IMR-90 (cell line): ENCODE results near the gene DDN. TPM values are rescaled to one million over a fixed set of nuclear protein-coding genes. Genes with fewer than 3 reads are reported as not detected.

Source experiments
- ATAC-seq: fragments of 200-7000 bp; cut with Tn5 transposase; 2 replicates; pipeline ENCODE4 v1.9.1; 2020; ENCODE audit warnings: low read depth, mild to moderate bottlenecking, moderate library complexity
- BruUV-seq: library from RNA; stranded (reverse); fragments of 400-500 nt; replicated peaks from 2 replicates; lab custom pipeline; 2021; lab: Mats Ljungman, UMichigan
- CTCF ChIA-PET: fragments of 300-600 bp; formaldehyde crosslinking; extraction: SDS; loops from one replicate; lab custom pipeline; 2021; ENCODE audit warnings: antibody characterized with exemption; lab: Yijun Ruan, JAX
- POLR2A ChIA-PET: fragments of 300-600 bp; sonication (Branson Sonifier 250); formaldehyde crosslinking; loops from one replicate; lab custom pipeline; 2022; ENCODE audit warnings: antibody characterized with exemption; ENCODE audit not compliant: unreplicated experiment; lab: Charles Lee
- DNase-seq: peaks from one replicate; pipeline ENCODE4 v3.0.0; 2013
- H2AFZ ChIP-seq: replicated peaks from 2 replicates; pipeline ENCODE3; 2013; ENCODE audit warnings: low read length, mild to moderate bottlenecking; ENCODE audit not compliant: poor library complexity
- H2AK5ac ChIP-seq: 2 replicates; pipeline ENCODE4 v1.6.1; 2013; ENCODE audit warnings: low read depth, low read length, inconsistent platforms
- H2AK9ac ChIP-seq: replicated peaks from 2 replicates; pipeline ENCODE3; 2013; ENCODE audit warnings: mild to moderate bottlenecking, low read depth, low read length, moderate library complexity; ENCODE audit not compliant: poor library complexity
- H2BK120ac ChIP-seq: 2 replicates; pipeline ENCODE4 v1.6.1; 2013; ENCODE audit warnings: low read depth, low read length, inconsistent platforms
- H2BK15ac ChIP-seq: 3 replicates; pipeline ENCODE4 v1.6.1; 2013; ENCODE audit warnings: low read depth, low read length, inconsistent platforms
- H2BK20ac ChIP-seq: 2 replicates; pipeline ENCODE4 v1.6.1; 2013; ENCODE audit warnings: low read depth, mild to moderate bottlenecking, inconsistent platforms, low read length, moderate library complexity
- H2BK5ac ChIP-seq: 2 replicates; pipeline ENCODE4 v1.6.1; 2013; ENCODE audit warnings: mild to moderate bottlenecking, low read depth, low read length, inconsistent platforms; ENCODE audit not compliant: poor library complexity, severe bottlenecking
- H3K14ac ChIP-seq: replicated peaks from 2 replicates; pipeline ENCODE4 v1.6.1; 2013; ENCODE audit warnings: low read depth, low read length, inconsistent platforms
- H3K18ac ChIP-seq: 2 replicates; pipeline ENCODE4 v1.6.1; 2013; ENCODE audit warnings: low read depth, low read length, control low read depth
- H3K23ac ChIP-seq: 2 replicates; pipeline ENCODE4 v1.6.1; 2013; ENCODE audit warnings: low read depth, low read length, inconsistent platforms
- H3K27ac ChIP-seq: 2 replicates; pipeline ENCODE4 v1.5.1; 2013; ENCODE audit warnings: mild to moderate bottlenecking, control low read depth, low read length; ENCODE audit not compliant: insufficient read depth
- H3K27me3 ChIP-seq: 2 replicates; pipeline ENCODE4 v1.6.1; 2013; ENCODE audit warnings: low read length; ENCODE audit not compliant: control insufficient read depth, insufficient read depth
- H3K36me3 ChIP-seq: 2 replicates; pipeline ENCODE4 v1.6.1; 2013; ENCODE audit warnings: low read length, mixed read lengths; ENCODE audit not compliant: control insufficient read depth, insufficient read depth
- H3K4ac ChIP-seq: 2 replicates; pipeline ENCODE4 v1.6.1; 2013; ENCODE audit warnings: low read depth, low read length, inconsistent platforms
- H3K4me1 ChIP-seq: 2 replicates; pipeline ENCODE4 v1.6.1; 2013; ENCODE audit warnings: low read length, mixed read lengths; ENCODE audit not compliant: control insufficient read depth, insufficient read depth
- H3K4me2 ChIP-seq: 2 replicates; pipeline ENCODE4 v1.6.1; 2013; ENCODE audit warnings: low read depth, mild to moderate bottlenecking, control low read depth, low read length, moderate library complexity
- H3K4me3 ChIP-seq: 2 replicates; pipeline ENCODE4 v1.5.1; 2013; ENCODE audit warnings: low read depth, mild to moderate bottlenecking, control low read depth, low read length, moderate library complexity; ENCODE audit not compliant: insufficient read depth
- H3K56ac ChIP-seq: 2 replicates; pipeline ENCODE4 v1.6.1; 2013; ENCODE audit warnings: low read length, inconsistent platforms; ENCODE audit not compliant: insufficient read depth; ENCODE audit errors: extremely low read depth
- H3K79me1 ChIP-seq, 2 experiments: 2 replicates each; pipeline ENCODE4 v1.6.1; 2013; ENCODE audit warnings: low read length in 2 of 2, inconsistent platforms in 1 of 2, low read depth in 1 of 2
- H3K9ac ChIP-seq: 2 replicates; pipeline ENCODE4 v1.6.1; 2013; ENCODE audit warnings: low read depth, low read length, control low read depth
- H3K9me1 ChIP-seq: 2 replicates; pipeline ENCODE4 v1.6.1; 2013; ENCODE audit warnings: low read length, inconsistent platforms; ENCODE audit not compliant: insufficient read depth
- H3K9me3 ChIP-seq: 2 replicates; pipeline ENCODE4 v1.6.1; 2013; ENCODE audit warnings: low read length; ENCODE audit not compliant: control insufficient read depth, insufficient read depth
- H4K20me1 ChIP-seq: 2 replicates; pipeline ENCODE4 v1.6.1; 2013; ENCODE audit warnings: low read length, inconsistent platforms; ENCODE audit not compliant: insufficient read depth
- H4K5ac ChIP-seq: 2 replicates; pipeline ENCODE4 v1.6.1; 2013; ENCODE audit warnings: mild to moderate bottlenecking, low read depth, low read length, control low read depth
- H4K8ac ChIP-seq, 2 experiments: 2 replicates each; pipeline ENCODE4 v1.6.1; 2013; ENCODE audit warnings: low read depth in 2 of 2, low read length in 2 of 2, control low read depth in 1 of 2, inconsistent platforms in 1 of 2
- H4K91ac ChIP-seq: 2 replicates; pipeline ENCODE4 v1.6.1; 2013; ENCODE audit warnings: low read depth, low read length, inconsistent platforms; ENCODE audit not compliant: insufficient read depth
- BHLHE40 ChIP-seq: fragments of 150-350 bp; IDR thresholded peaks from 2 replicates; pipeline ENCODE4 v1.6.1; 2016; ENCODE audit warnings: mild to moderate bottlenecking, low read depth, low read length
- CEBPB ChIP-seq: IDR thresholded peaks from 2 replicates; pipeline ENCODE4 v1.6.1; 2012; ENCODE audit warnings: low read depth, low read length, improper control_type of control experiment
- CTCF ChIP-seq: conservative IDR thresholded peaks from 2 replicates; pipeline ENCODE4 v1.5.1; 2012; ENCODE audit warnings: mild to moderate bottlenecking, low read depth, low read length, improper control_type of control experiment
- FOS ChIP-seq: fragments of 150-350 bp; IDR thresholded peaks from 2 replicates; pipeline ENCODE4 v1.6.1; 2016; ENCODE audit warnings: low read depth, low read length
- MAFK ChIP-seq: IDR thresholded peaks from 2 replicates; pipeline ENCODE4 v1.6.1; 2012; ENCODE audit warnings: low read depth, low read length, improper control_type of control experiment
- MAZ ChIP-seq: IDR thresholded peaks from 2 replicates; pipeline ENCODE4 v1.6.1; 2012; ENCODE audit warnings: low read depth, mild to moderate bottlenecking, low read length, improper control_type of control experiment, moderate library complexity, borderline replicate concordance
- NFE2L2 ChIP-seq: fragments of 150-350 bp; IDR thresholded peaks from 2 replicates; pipeline ENCODE4 v1.6.1; 2016; ENCODE audit warnings: low read depth, mild to moderate bottlenecking, low read length
- POLR2A ChIP-seq: IDR thresholded peaks from 2 replicates; pipeline ENCODE4 v1.6.1; 2012; ENCODE audit warnings: mild to moderate bottlenecking, low read depth, low read length
- RAD21 ChIP-seq: IDR thresholded peaks from 2 replicates; pipeline ENCODE4 v1.6.1; 2012; ENCODE audit warnings: low read length, improper control_type of control experiment
- RCOR1 ChIP-seq: IDR thresholded peaks from 2 replicates; pipeline ENCODE4 v1.6.1; 2012; ENCODE audit warnings: mild to moderate bottlenecking, low read length, improper control_type of control experiment; ENCODE audit not compliant: insufficient replicate concordance
- RFX5 ChIP-seq: IDR thresholded peaks from 2 replicates; pipeline ENCODE4 v1.8.0; 2012; ENCODE audit warnings: low read depth, mild to moderate bottlenecking, low read length, moderate library complexity
- SMC3 ChIP-seq: fragments of 150-350 bp; IDR thresholded peaks from 2 replicates; pipeline ENCODE4 v1.6.1; 2016; ENCODE audit warnings: low read depth, mild to moderate bottlenecking, antibody characterized with exemption, low read length, moderate library complexity
- USF2 ChIP-seq: fragments of 150-350 bp; IDR thresholded peaks from 2 replicates; pipeline ENCODE4 v1.6.1; 2017; ENCODE audit warnings: mild to moderate bottlenecking, antibody characterized with exemption, low read length, low read depth
- WGBS, 2 experiments: methylation state at CpG; one replicate each; pipeline versions ENCODE4 v1.1.5 to v1.1.7; 2013; ENCODE audit warnings: missing lambda C conversion rate in 2 of 2; ENCODE audit not compliant: insufficient read length in 1 of 2; ENCODE audit errors: extremely low coverage in 2 of 2; 5-methylcytosine and 5-hydroxymethylcytosine counted together
- dilution Hi-C: fragments of 300-500 bp; cut with HindIII; formaldehyde crosslinking; loops from one replicate; pipeline ENCODE4 v1.14.3; 2018; ENCODE audit warnings: low sequenced_read_pairs; ENCODE audit not compliant: unreplicated experiment
- in situ Hi-C: fragments of 300-500 bp; cut with MboI; formaldehyde crosslinking; loops from 3 replicates; pipeline ENCODE4 v1.14.3; 2019; ENCODE audit warnings: low sequenced_read_pairs, inconsistent platforms, mixed read lengths
- intact Hi-C: fragments of 100-400 bp; cut with micrococcal nuclease; formaldehyde crosslinking; loops from 2 replicates; pipeline ENCODE4 v1.10.0; 2022
- polyA plus RNA-seq, 3 experiments: library from polyadenylated mRNA; depleted of rRNA; stranded (reverse); fragments of >200 nt; gene quantifications; 2 replicates each; pipeline ENCODE4 v1.2.3, GENCODE V29; 2012; ENCODE audit warnings: low replicate concordance in 1 of 3
- total RNA-seq: library from RNA; depleted of rRNA; stranded (reverse); fragments of >200 nt; gene quantifications from 2 replicates; pipeline ENCODE4 v1.2.3, GENCODE V29; 2012

The DDN gene
- total and polyA plus RNA-seq, 2 of the 4 experiments (the other 2 are of a cell fraction) = 0.18 to 0.21 TPM

- H3K79me1 ChIP-seq = no peaks in the 10 kb centered on the region
- no peak overlapping the region for H2AK9ac ChIP-seq
- no peak for TF ChIP-seq SMC3
- TF ChIP-seq POLR2A = no peak
- TF ChIP-seq RFX5 = no peak
- no peak for TF ChIP-seq MAZ
- TF ChIP-seq CEBPB = no peak
- peak; percentile 16; the same call in 1 of the 2 replicates for TF ChIP-seq BHLHE40
- TF ChIP-seq FOS = no peak
- peak; percentile 33 for TF ChIP-seq RAD21
- no peak for TF ChIP-seq RCOR1
- peak; percentile 14; the same call in 1 of the 2 replicates for TF ChIP-seq CTCF
- TF ChIP-seq USF2 = no peak
- TF ChIP-seq MAFK = no peak
- TF ChIP-seq NFE2L2 = no peak
- H4K20me1 ChIP-seq = no peaks in the 10 kb centered on the region; the same call in none of the 2 replicates
- no peak overlapping the region for H3K23ac ChIP-seq
- H3K14ac ChIP-seq = no peak overlapping the region
- peak overlapping the region; percentile 28 for H2AFZ ChIP-seq
- no peak overlapping the region for H4K5ac ChIP-seq
- ATAC-seq = no peak
- peak; percentile 41 for DNase-seq
- H3K27me3 ChIP-seq = peaks cover 75% of the 10 kb centered on the region
- WGBS, 2 experiments = 11% methylated on average over 14 of the region's 23 CpGs; no CpG with 5 or more reads in 1 of the 2 experiments
- in situ Hi-C loops (no loop called here), dilution Hi-C loops (no loop called here), intact Hi-C loops (no loop called here)
- POLR2A ChIA-PET = no interaction called here
- no peak overlapping the region for H3K4me3 ChIP-seq
- H4K91ac ChIP-seq = no peak overlapping the region
- H4K8ac ChIP-seq = no peak overlapping the region
- H3K9me1 ChIP-seq = peaks cover 9% of the 10 kb centered on the region
- H2BK120ac ChIP-seq = no peak overlapping the region
- 0 out of 2 replicates have a peak overlapping the region, but pooled peaks have one; percentile 3 for H2AK5ac ChIP-seq
- H3K36me3 ChIP-seq = no peaks in the 10 kb centered on the region
- H3K4me1 ChIP-seq = peaks cover 14% of the 10 kb centered on the region
- H3K9ac ChIP-seq = no peak overlapping the region
- no peak overlapping the region for H3K4me2 ChIP-seq
- no peak overlapping the region for H2BK5ac ChIP-seq
- H3K9me3 ChIP-seq = no peaks in the 10 kb centered on the region
- no peak overlapping the region for H3K18ac ChIP-seq
- no TSS peak for BruUV-seq
- H3K4ac ChIP-seq = no peak overlapping the region
- H3K56ac ChIP-seq = no peak overlapping the region
- H3K27ac ChIP-seq = no peak overlapping the region
- CTCF ChIA-PET = no interaction called here
- no peak overlapping the region for H2BK20ac ChIP-seq
- H2BK15ac ChIP-seq = no peak overlapping the region
These were observed 26.8 kb downstream of the DDN start for GRCh38 chr12:48972213-48972951.
